ENCODE results near the gene SOX9.
"Not testable (repeated sequence)": the region's sequence is repeated elsewhere in the genome, so short reads cannot be mapped to it uniquely, and the experiment has no call there.

SOX9 gene

DNA sequence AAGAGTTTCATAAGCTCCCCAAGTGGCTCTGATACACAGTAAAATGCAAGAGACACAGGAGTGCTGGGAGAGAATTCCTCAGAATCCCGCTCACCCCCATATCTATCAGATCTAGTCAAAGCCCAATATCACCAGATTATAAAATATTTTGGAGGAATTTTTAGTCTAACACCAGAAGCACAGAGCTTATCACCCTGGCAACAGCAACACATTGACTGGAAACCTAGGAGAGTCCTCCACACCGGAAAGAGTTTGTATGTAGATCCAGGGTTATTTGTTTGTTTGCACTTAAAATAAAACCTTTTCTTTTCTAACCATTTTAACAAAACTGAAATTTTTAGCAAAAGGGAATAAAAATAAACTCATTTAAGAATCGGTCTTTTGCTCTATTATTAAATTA is 7.2 kb downstream of the SOX9 start:
- DNase-seq: no peak

DNA sequence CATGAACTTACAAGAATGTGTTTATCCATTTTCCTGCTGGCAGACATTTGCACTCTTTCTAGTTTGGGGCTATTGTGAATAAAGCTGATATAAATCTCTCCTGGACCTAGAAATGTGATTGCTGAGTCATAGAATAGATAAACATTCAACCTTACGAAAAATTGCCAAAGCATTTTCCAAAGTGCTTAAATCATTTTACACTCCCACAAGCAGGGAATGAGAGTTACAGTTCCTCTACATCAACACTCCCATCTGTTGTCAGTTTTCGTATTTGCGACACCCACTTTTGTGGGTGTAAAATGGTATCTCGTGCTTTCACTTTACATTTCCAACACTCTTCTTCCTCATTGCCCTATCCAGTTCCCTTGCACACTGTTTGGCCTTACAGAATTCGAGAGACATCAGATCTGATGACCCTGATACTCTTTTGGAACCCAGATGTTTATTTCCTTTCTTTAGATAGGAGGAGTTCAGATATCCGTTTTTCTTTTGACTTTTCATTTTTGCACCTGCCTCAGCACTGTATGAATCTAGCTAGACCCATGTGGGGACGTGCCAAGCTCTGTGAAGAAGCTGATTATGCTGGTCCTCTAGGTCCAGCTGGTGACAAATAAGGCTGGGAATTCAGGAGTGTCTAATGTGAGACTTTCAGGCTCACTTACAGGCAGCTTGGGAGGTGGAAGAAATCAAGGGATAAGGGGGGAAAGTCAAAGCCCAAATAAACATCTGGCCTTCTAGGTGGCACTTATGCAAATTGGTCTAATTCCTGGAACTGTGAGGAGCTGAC is 14.0 kb downstream of the SOX9 start:
- no peak for DNase-seq

DNA sequence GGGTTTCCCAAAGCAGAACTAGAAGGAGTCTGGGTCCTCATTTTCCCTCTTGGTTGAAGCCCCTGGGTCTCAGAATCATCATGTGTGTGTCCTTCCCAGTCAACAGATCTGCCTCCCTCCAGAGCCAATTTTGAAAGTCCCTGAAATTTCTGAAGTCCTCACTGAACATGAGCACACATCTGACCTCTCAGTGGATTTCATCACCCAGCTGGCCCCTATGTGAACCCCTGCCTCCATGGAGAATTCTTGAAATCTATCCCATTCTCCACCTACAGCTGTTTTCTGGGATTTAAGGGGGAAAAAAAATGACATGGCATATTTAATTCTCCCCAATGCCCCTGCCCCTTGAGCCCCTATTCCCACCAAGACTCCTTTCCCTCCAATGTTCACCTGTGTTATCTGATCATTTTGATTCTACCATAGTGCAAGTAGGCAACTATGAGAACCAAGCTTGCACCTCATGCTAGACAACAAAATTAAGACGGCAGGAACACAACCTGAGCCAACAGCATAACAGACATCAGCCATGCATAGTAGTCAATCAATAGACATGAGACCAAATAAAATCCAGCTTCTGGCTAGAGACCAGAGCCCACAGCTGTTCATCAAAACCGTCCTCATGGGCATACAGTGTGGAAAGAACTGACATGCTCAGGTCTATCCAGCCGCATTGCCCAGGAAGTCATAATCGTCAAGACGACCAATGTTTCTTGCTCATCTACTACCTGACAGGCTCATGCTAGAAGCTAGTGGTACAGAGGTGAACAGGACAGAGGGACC is 14.9 kb downstream of the SOX9 start:
- DNase-seq: no peak

- no peak for DNase-seq
These were observed 15.9 kb downstream of the SOX9 start for GRCh38 chr17:72136692-72137091.

DNA sequence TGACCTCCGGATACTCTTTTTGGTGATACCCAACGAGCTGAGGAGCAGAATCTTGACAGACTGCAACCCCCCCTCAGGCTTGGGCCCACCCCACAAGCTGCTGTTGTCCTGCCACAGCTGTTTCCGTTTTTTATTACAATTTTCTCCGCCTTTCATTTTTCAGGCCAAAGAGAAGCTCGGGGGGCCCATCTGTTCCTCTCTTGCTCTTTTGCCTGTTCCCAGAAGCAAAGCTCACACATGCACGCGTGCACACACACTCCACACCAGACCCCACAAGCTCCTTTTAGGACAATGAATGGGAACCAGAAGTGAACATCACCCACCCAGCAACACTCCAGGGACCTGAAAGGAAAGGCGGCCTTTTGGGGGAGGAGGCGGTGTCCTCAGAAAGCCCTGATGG is 16.3 kb downstream of the SOX9 start:
- DNase-seq: no peak

DNA sequence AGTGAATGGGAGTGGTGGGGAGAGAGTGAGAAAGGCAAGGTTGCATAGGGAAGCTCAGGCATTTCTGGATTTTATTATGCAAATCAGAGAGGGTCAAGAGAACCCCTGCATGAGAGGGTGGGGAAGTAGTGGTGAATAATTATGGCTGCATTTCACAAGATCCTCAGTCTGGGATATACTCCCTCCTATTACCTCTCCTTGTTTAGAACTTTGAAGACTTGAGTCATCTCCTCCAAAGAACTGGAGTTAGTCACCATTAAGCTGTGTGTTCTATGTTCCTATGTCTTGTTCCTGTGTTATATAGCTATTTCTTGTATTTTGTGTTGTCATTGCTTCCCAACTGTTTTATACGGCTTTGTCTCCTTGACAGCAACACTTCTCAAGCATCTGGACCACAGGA is 18.4 kb downstream of the SOX9 start:
- DNase-seq: no peak

- no peak for DNase-seq
These were observed 20.5 kb downstream of the SOX9 start for GRCh38 chr17:72141336-72141735.

GRCh38 chr17:72142097-72142496 is 21.3 kb downstream of the SOX9 start:
- DNase-seq: not testable (repeated sequence)

DNA sequence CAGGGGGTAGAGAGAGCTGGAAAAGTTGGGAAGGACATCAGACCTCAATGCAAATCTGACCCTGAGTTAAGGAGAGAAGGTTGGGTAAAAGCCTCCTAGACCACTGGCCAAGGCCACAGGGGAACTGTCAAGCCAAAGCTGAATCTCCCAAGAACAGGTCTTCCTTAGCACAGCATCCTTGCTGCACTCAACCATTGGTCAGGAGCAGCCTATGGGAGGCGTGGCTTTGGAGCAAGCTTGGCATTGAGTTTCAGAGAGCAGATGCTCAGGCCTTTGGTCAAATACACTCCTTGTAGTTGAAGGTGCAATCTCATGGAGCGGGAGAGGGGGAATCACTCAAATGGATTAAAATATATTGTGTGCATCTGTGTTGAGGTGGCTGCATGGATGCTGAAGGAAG is 21.8 kb downstream of the SOX9 start:
- DNase-seq: no peak

DNA sequence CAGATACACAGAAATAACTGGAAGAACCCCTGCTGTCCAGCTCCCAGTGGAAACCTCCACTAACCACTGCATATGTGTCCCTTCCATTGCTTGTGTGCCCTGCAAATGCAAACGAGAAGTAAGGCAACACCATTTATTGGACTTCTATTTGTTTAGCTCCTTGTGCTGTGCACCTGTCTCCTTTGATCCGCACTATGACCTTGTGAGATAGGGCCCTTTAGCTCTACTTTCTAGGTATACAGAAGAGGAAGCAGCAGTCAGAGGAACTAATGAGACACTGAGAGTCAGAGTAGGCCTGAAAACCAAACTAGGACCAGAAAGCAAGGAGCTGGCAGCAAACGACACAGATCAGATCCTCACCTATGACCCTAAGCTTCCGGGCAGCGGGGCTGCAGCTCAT is 22.4 kb downstream of the SOX9 start:
- no peak for DNase-seq

GRCh38 chr17:72144101-72144500 is 23.3 kb downstream of the SOX9 start:
- DNase-seq: no peak

DNA sequence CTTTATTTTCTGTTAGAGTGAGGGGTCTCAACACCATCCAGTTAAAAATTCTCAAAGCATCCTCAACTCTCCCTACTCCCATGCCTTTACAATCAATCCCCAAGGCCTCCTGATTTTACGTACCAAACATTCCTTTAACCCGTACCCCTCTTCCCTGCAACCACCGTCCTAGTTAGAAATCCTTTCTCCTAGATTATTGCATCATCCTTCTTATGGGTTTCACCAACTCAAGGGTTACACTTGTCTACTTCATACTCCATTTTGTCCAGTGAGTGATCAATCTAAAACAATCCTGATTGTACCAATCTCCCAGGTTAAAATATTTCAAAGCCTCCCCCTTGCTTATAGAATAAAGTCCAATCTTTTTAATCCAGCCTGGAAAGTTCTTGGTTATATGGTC is 24.7 kb downstream of the SOX9 start:
- no peak for DNase-seq

DNA sequence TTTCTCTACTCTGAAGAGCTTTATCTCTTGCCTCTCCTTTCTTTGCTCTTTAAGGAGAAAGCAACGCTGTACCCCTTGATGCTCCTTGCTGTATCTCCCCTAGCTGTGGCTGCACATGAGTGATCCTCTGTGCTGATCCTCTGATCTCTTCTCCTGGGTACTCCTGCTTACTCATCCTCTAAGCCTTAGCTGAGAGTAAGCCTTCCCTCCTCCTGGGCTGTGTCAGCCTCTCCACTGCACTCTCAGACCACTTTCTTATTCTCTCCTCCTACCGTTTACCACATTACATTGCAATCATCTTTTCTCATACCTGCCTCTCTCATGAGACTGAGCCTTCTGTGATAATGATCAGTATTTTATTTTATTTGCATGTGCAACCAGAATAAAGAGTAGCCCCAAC is 25.1 kb downstream of the SOX9 start:
- DNase-seq: no peak

DNA sequence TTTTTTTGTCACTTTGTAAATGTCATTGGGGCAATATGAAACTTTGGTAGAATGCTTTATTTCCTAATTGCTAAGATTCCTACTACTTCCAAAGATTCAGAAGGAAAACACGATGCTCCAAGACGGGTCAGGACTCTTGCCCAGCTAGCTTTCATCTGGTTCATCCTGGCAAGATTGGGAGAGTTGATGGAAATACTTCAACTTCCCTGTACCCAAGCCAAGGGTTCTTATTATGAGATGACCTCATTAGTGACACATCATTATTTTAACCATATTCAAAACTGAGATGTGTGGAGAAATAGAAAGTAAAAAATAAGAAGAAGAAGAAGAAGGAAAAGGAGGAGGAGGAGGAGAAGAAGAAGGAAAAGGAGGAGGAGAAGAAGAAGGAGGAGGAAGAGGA is 25.6 kb downstream of the SOX9 start:
- no peak for DNase-seq

DNA sequence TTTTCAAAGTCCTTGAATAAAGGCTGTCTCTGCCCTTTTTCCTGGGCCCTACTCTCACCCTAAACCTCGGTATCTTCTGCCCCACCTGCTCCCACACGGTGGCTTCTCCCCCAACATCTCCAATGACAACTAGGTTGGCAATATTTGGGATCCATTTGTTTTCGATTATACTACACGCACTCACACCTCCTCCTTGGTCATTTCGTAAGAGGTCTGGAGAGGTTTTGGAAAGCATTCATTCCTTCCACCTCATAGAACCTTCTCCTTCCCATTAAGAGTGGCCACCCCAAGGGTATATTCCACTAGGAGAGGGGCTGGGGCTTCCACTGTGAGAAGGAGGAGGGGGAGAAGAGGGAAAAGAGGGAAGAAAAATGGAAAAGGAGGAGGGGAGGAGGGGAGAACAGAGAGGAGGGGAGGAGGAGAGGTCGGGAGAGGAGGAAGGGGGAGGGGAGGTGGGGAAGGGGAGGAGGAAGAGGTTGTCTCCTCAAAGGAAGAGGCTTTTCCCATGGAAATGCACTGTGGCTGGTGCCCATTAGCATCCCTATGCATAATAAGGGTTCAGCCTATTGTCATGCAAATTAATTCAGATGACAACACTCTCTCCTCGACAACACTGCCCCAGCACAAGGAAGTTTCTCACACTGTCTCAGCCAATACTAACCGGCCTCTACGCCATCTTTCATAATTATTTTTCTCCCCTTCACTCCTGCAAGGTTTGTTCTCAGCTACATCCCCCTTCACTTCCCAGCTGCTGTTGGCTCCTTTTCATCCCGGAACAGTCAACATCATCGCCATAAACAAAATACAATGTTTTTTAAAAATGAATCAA is 30.0 kb downstream of the SOX9 start:
- DNase-seq: no peak

GRCh38 chr17:72151565-72152386 is 31.0 kb downstream of the SOX9 start:
- no peak for DNase-seq

DNA sequence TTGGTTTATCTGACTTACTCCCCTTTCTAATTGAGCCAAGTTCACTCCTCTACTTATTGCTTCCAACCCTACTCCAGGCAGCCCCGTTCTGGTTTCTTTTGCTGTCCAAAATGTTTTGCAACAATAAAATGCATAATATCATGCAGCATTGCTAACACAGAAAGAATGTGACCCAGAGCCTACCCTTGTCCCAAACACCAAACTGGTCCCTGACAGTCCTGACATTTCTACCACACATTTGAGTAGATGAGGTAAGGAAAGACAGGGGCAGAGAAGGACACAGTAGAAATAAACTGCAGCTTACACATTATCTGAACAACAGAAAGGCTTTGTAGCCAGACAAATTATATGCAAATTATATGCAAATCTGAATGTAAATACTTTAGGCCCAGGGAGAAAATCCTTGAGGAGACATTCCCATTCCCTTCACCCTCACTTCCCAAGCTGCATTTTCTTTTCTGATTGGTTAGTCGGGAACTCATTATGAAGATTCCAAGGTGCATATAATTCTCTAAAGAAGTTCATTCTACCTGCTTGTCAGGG is 31.6 kb downstream of the SOX9 start:
- no peak for DNase-seq

DNA sequence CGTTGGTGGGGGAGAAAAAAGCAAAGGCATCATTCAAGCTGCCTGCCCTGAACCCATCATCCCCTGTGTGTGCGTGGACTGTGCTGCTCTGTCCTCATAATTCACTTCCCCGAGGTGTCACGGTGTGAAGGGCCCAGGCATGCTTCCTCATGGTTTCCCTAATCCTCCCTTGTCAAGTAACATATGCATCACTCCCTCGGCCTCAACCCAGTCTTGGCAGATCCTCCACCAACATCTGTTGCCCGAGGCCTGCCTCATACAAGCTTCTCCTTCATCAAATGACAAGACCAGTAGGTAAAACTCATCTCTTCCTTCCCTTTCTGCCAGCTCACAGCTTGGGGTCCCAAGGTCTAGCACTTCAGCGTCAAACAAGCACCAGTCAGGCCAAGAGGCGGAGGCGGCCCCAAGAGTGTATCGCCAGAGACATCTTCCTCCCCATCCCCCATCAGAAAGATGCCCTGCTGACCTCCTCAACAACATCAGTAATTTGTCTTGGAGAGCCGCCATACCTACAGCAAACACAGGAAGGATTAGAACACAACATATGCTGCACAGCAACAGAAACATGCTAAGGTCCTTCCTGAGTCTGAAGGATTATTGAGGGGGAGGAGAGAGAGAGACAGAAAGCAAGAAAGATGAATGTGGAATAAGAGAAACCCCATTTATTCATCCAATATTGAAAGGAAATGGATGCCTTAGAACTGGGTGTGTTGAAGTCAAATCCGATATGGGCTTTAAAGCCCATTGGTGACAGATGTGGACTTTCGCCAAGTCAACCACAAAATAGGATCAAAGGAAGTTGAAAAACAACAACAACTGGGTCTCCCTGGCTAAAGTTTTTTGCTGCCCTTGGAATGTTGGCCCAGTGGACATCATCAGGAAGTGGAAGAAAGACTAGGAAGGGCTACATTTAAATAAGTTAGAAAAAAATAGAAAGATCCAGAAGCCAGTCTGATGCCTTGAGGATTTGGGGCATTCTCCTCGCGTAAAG is 38.4 kb downstream of the SOX9 start:
- peak; percentile 66 for DNase-seq

- DNase-seq: no peak
These were observed 41.7 kb downstream of the SOX9 start for GRCh38 chr17:72162569-72162968.

DNA sequence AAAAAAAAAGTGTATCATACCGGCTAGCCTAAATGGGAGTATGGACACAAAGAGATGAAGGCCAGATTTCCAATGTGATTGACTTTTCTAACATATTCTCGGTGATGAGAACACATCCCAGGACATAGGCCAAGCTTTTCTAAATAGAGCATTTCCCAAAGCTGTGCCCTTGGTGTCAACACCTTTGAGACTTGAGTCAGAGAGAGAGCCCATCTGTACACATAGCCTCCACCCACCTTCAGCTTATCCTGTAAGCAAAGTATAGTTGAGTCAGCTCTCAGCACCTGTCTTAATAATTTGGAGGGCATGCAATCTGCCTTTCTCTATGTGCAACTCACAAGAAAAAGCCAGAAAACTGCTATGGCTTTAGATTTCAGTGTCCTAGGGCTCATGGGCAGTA is 42.7 kb downstream of the SOX9 start:
- DNase-seq: no peak

GRCh38 chr17:72164158-72164739 is 43.4 kb downstream of the SOX9 start:
- DNase-seq: no peak
